SK-N-MC (cell line): ENCODE measurements around the gene WASF3.

Experiments
- FOXP2 ChIP-seq: optimal IDR thresholded peaks from 2 replicates; pipeline ENCODE3; 2011; ENCODE audit warnings: mild to moderate bottlenecking, moderate library complexity; ENCODE audit not compliant: insufficient read depth; ENCODE audit errors: extremely low read length, control extremely low read depth
- POLR2AphosphoS5 ChIP-seq: IDR thresholded peaks from 2 replicates; pipeline ENCODE4 v1.6.1; 2012; ENCODE audit warnings: mild to moderate bottlenecking, low read depth, low read length, borderline replicate concordance

DNA sequence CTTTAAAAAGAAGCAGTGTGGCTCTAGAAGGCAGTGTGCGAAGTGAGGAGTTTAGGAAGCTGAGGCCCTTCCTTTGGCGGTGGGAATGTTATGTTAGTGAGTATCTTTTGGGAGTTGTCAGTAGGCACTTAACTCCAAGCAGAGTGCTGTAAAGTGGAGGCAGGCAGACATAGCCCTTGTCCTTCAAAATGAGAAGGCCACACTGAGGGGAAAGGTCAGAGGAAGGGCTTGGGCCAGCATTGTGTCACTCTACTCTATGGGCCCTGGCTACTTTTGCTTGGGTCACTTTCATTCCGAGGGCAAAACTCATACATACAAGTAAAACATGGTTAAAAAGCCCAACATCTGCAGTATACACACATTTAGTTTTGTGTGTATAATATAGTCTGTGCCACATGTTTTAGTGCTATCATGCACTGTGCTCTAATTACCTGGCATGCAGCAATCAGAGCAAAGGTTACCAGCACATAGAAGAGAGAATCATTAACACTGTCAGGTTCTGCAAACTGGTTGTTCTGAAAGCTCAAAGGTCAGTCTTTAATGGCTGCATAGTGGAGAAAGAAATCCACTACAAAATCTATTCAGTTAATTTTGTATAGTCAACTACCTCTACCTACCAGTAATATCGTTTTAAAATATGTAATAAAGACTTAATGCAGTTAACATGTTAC is 64.4 kb downstream of the WASF3 start:
- TF ChIP-seq POLR2AphosphoS5 (no peak), FOXP2 (no peak)
